H1 (cell line): ENCODE measurements around the gene ARHGAP15.

ENCODE experiments used
- ATF2 ChIP-seq: IDR thresholded peaks from 2 replicates; pipeline ENCODE4 v1.6.1; 2012; ENCODE audit warnings: low read length, inconsistent platforms
- CEBPB ChIP-seq: IDR thresholded peaks from 2 replicates; pipeline ENCODE4 v1.6.1; 2012; ENCODE audit warnings: low read depth, low read length
- PHF8 ChIP-seq: fragments of 200-600 bp; sonication (generic); conservative IDR thresholded peaks from 2 replicates; pipeline ENCODE4 v1.7.1; 2012; ENCODE audit warnings: low read depth, mild to moderate bottlenecking, inconsistent platforms, low read length, moderate library complexity
- POLR2A ChIP-seq, 2 experiments: IDR thresholded peaks; 1 replicate in 1 of 2; 2 replicates in 1 of 2; pipeline ENCODE4 v1.6.1; 2011; ENCODE audit warnings: low read depth in 2 of 2, low read length in 2 of 2, mild to moderate bottlenecking in 2 of 2; ENCODE audit errors: control extremely low read depth in 1 of 2
- RFX5 ChIP-seq: IDR thresholded peaks from 2 replicates; pipeline ENCODE4 v1.6.1; 2011; ENCODE audit warnings: low read depth, low read length, improper control_type of control experiment, borderline replicate concordance
- SP2 ChIP-seq: IDR thresholded peaks from 2 replicates; pipeline ENCODE4 v1.6.1; 2012; ENCODE audit warnings: mild to moderate bottlenecking, low read length, inconsistent platforms

- TF ChIP-seq PHF8 = no peak
- no peak for TF ChIP-seq POLR2A (IDR thresholded peaks at IDR 0.05; ENCODE audit: control extremely low read depth in 1 of 2, low read depth in 2 of 2, low read length in 2 of 2)
- TF ChIP-seq SP2 = no peak
- no peak for TF ChIP-seq RFX5
- TF ChIP-seq CEBPB = no peak
- TF ChIP-seq ATF2 = no peak
Observed at GRCh38 chr2:143481733-143482132, 352.5 kb downstream of the ARHGAP15 start.
